Measurements from ENCODE around the gene OTUB2. TPM values are rescaled to one million over a fixed set of nuclear protein-coding genes. Genes with fewer than 3 reads are reported as not detected.

OTUB2 gene
- total and polyA plus RNA-seq, 2 donors (not counting 3 experiments of a cell fraction or from before 2014, with no cell fraction given): 0.70 to 1.6 TPM

- Histone ChIP-seq H3K4me1 (ENCODE audit: control insufficient read depth, extremely low read depth, insufficient read depth, low read length) (no peaks in the 10 kb centered on the region), H3K4me2 (ENCODE audit: insufficient read depth, low read length) (no peak overlapping the region), H4K20me1 (replicated peaks; ENCODE audit: control insufficient read depth, extremely low read depth, insufficient read depth, low read length) (no peaks in the 10 kb centered on the region), H3K79me2 (ENCODE audit: control insufficient read depth, insufficient read depth, low read length) (no peaks in the 10 kb centered on the region), H3K36me3 (ENCODE audit: control insufficient read depth in 2 of 2, extremely low read depth in 1 of 2, insufficient read depth in 2 of 2, low read length in 2 of 2) (no peaks in the 10 kb centered on the region), H3K4me3 (replicated peaks in 1 of 3; ENCODE audit: insufficient read depth in 1 of 3, low read depth in 1 of 3, low read length in 3 of 3) (no peak overlapping the region), H3K9me1 (replicated peaks; ENCODE audit: control insufficient read depth, extremely low read depth, insufficient read depth, low read length) (no peaks in the 10 kb centered on the region), H3K9me3 (replicated peaks; ENCODE audit: control insufficient read depth, insufficient read depth, low read length) (no peaks in the 10 kb centered on the region), H2AFZ (ENCODE audit: low read depth, low read length) (no peak overlapping the region), H3K27me3 (ENCODE audit: control insufficient read depth in 2 of 2, insufficient read depth in 2 of 2, low read length in 2 of 2) (peaks cover 0 to 8% of the 10 kb centered on the region in 2 experiments), H3K9ac (replicated peaks; ENCODE audit: extremely low read depth, insufficient read depth, low read length) (no peak overlapping the region), H3K27ac (ENCODE audit: insufficient read depth, low read depth, low read length) (no peak overlapping the region)
- intact Hi-C loops (cut with micrococcal nuclease): no loop called here
- FAIRE-seq: no peak
- CTCF ChIA-PET: interaction anchor here (0.7 to 1.9 kb wide), 7 partner anchors 10 to 148 kb away, joined by 3 to 10 read pairs (median 4); no protein-coding TSS in a partner anchor
- TF ChIP-seq POLR2A (IDR thresholded peaks at IDR 0.05; ENCODE audit: low read depth, low read length): no peak
- TF ChIP-seq GATA2 (IDR thresholded peaks at IDR 0.05; ENCODE audit: insufficient read depth, insufficient read length, low read depth, low read length): no peak
- TF ChIP-seq POLR2AphosphoS5 (IDR thresholded peaks at IDR 0.05; ENCODE audit: insufficient read depth, low read depth, low read length): no peak
- no peak for TF ChIP-seq FOS (IDR thresholded peaks at IDR 0.05; ENCODE audit: borderline replicate concordance, insufficient read depth, low read length)
- no peak for TF ChIP-seq CTCF (IDR thresholded peaks at IDR 0.05; ENCODE audit: extremely low read depth in 1 of 2, insufficient read depth in 1 of 2, low read depth in 1 of 2, low read length in 2 of 2)
- TF ChIP-seq JUN (IDR thresholded peaks at IDR 0.05; ENCODE audit: borderline replicate concordance, insufficient read depth, insufficient read length, low read depth): no peak
- POLR2A ChIA-PET: no interaction called here
- no peak for DNase-seq (ENCODE audit: low read depth, low spot score)
- no TSS peak for BruUV-seq (replicated peaks)
- dilution Hi-C loops (cut with MboI; ENCODE audit: extremely low pct_ligation_motif_present, low sequenced_read_pairs): no loop called here
Observed at GRCh38 chr14:94021001-94021400, 5.1 kb upstream of the OTUB2 start.
